ENCODE measurements around the gene ATP2B1.

ATP2B1 gene

DNA sequence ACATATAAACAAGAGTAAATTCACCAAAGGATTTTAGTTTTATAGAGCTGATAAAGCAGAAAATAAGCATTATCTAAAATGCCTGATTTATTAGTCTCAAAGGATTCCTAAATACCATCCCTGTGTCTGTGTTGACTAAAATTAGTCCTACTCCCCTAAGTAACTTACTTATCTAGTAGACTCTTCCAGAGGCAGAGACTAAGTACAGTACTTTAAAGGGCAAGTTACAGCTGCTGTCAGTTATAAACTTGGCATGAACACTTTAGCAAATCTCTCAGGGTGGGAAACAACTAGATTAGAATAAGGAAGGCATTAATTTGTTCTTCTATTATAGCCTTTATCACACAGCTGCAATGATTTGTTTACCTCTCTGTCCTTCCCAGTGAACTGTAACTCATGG is 46.0 kb downstream of the ATP2B1 start:
- no peak for FAIRE-seq
- DNase-seq (ENCODE audit: insufficient read length, low spot score): no peak

DNA sequence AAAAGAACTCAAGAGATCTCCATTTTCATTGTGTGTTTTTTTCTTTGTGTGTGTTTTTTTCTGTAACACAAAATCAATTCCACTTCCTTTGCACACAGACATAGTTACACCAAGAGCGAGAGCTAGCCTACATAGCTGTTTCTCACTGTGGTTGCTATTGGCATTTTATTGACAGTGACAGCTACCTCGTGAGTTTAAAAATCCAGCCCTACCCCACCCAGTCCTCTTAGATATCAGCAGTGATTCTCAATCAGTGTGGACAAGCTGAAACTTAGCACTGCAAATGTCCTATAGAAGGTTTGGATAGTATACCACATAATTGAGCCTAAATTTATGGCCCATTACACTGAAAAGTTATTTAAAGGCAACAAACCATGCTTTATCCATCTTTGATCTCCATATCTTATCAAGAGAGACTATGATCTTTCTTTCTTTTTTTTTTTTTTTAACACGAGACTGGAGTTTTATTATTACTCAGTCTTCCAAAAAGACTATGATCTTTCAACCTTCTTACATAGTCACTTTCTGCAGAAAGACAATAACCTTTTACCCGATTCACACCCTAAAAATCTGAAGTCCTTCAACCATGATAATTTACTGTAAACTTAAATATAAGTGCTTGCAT is 46.8 kb downstream of the ATP2B1 start:
- DNase-seq (ENCODE audit: insufficient read length, low spot score): no peak
- no peak for FAIRE-seq

DNA sequence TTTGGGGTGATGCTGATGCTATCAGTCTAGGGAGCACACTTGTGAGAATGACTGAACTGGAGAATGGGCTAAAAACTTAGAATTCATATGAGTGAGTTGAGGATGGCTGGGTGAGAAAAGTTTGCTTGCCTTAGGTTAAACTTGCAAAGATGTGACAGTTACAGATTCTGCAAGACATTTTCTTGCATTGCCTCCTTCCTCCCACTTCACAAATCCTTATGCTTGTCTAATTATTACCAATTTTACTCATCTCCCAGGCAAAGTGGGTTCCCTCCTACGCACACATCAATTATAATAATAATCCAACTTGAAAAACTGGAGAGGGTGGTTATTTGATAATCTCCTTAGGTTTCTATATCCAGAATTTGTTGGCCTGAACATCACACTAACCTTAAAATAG is 50.9 kb downstream of the ATP2B1 start:
- FAIRE-seq: no peak
- DNase-seq (ENCODE audit: insufficient read length, low spot score): no peak

DNA sequence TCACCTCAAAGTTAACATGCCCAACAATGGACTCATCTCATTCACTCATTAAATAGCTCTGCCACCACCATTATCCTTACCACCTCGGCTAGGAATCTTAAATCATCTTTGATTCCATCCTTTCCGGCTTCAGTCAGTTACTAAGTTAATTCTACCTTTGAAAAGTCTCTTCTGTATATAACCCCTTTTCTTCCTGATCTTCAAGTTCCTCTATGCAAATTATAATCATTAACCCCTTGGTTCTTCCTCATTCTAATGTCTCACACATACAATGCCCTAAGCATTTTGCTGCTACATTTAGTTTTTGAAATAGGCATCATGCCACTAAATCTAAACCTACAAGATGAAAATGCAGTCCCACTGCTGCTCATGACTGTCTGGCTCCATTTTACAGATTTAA is 51.6 kb downstream of the ATP2B1 start:
- FAIRE-seq: no peak

DNA sequence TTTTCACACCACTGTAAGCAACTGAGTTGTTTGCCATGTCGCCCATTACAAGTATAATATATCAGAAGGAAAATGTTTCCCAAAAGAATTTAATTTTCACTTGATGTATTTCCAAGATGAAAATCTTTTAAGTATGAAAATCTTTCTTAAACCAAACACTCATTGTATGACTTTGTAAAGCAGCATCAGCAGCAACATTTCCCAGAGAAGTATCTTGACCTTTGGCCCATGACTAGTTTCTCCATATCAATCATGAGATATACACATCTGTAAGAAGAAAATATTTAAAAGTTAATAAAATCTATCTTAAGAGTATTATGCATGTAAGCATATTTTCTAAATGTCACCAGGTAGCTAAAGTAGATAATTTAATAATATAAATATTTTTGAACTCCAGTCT is 52.8 kb downstream of the ATP2B1 start:
- FAIRE-seq: no peak
- no peak for DNase-seq (ENCODE audit: insufficient read length, low spot score)

More for the DNA sequence above, 51.6 kb downstream of the ATP2B1 start:
- DNase-seq (ENCODE audit: insufficient read length, low spot score): no peak

DNA sequence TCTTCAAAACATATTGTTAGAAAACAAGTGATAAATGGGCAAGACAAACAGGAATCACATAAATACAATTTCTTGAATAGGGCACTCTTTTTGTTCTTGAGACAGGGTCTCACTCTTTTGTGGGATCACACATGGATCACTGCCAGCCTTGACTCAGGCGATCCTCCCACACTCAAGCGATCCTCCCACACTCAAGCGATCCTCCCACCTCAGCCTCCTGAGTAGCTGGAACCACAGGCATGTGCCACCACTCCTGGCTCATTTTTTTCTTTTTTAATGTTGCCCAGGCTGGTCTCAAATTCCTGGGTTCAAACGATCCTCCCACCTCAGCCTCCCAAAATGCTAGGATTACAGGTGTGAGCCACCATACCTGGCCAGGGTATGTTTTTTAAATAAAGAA is 57.4 kb downstream of the ATP2B1 start:
- FAIRE-seq (no peak), DNase-seq (ENCODE audit: insufficient read length, low spot score) (no peak)

DNA sequence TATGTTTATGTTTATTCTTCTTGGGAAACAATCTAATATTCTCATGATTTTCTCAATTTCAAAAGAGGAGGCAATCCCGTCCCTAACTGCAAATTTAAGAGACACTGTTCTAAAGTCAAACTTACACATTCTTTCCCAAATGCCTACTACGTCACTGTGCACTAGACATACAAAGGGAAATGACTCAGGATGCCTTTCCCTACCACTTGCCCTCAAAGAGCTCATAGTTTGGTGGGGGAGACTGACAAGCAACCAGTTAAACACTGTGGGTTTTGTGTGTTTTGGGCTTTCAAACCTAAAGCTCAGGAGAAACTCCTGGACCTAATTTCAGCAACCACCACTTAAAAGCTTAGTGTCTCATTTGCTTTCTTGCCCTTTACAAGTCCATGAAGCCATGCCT is 58.4 kb downstream of the ATP2B1 start:
- DNase-seq (ENCODE audit: insufficient read length, low spot score) (no peak), FAIRE-seq (no peak)

DNA sequence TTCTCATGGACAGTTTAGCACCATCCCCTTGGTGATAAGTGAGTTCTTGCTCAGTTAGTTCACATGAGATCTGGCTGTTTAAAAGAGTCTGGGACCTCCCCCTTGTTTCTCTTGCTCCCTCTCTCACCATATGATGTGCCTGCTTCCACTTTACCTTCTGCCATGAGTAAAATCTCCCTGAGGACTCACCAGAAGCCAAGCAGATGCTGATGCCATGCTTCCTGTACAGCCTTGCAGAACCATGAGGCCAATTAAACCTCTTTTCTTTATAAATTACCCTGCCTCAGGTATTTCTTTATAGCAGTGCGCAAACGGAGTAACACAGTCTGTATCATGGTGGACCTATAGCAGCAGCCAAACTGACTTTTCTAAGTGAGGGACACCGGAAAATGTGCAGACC is 58.8 kb downstream of the ATP2B1 start:
- DNase-seq (ENCODE audit: insufficient read length, low spot score): no peak
- no peak for FAIRE-seq

DNA sequence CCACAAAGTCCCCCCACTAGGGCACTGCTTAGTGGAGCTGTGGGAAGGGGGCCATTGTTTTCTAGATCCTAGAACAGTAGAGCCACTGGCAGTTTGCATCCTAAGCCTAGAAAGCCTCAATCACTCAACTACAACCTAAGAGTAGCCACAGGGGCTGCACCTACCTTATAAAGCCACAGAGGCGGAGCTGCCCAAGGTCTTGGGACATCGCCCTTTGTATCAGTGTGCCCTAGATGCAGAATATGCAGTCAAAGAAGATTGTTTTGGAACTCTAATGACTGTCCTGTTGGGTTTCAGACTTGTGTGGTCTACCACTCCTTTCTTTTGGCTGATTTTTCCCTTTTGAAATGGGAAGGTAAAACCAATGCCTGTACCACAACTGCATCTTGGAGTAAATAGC is 59.5 kb downstream of the ATP2B1 start:
- FAIRE-seq: no peak
- DNase-seq (ENCODE audit: insufficient read length, low spot score): no peak

DNA sequence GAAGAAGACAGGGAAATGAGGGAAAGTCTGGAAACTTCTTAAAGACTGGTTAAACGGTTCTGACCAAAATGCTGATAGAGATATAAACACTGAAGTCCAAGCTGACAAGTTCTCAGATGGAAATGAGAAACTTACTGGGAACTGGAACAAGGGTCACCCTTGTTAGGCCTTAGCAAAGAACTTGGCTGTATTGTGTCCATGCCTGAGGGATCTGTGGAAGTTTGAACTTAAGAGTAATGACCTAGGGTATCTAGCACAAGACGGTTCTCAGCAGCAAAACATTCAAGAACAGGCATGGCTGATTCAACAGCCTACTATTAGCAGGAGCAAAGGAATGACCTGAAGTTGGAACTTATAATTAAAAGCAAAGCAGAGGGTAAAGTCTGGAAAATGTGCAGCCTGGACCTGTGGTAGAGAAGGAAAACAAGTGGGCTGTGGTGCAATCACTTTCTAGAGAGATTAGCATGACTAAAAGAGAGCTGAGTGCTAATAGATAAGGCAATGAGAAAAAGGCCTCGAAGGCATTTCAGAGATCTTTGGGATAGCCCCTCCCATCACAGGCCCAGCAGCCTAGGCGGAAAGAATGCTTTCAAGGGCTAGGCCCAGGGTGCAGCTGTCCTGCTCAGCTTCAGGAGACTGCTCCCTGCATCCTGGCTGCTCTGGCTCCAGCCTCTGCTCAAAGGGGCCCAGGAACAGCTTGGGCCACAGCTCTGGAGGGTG is 60.3 kb downstream of the ATP2B1 start:
- no peak for FAIRE-seq
- DNase-seq (ENCODE audit: insufficient read length, low spot score): no peak

DNA sequence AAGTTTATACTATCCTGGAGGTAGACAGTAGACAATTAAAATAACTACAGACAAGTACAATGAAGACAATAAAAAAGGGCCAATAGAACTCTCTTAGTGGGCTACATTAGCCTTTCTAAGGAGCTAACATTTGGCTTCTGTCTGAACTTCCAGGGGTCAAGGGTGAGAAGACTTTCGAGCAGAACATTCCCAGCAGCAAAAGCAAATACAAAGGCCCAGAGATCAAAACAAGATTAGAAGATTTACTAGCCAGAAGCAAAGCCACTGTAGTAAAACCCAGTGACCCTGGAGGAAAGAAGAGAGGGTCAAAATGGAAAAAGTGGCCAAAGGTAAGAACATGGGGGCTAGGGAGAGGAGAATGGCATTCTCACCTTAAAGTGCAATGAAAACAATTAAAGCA is 63.2 kb downstream of the ATP2B1 start:
- no peak for DNase-seq (ENCODE audit: insufficient read length, low spot score)
- FAIRE-seq: no peak

DNA sequence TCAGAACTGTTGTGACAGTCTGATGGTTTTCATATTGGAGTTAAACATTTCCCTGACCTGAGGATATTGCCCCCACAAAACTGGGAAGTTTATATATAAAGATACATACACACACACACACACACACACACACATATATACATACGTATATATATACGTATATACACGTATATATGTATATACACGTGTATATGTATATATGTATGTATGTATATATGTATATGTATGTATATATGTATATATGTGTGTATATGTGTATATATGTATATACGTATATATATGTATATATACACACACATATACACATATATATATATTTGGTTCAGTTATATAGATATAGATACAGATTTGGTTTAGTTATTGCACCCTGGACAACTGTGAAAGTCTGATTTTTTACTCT is 65.7 kb downstream of the ATP2B1 start:
- no peak for DNase-seq (ENCODE audit: insufficient read length, low spot score)
- FAIRE-seq: no peak

DNA sequence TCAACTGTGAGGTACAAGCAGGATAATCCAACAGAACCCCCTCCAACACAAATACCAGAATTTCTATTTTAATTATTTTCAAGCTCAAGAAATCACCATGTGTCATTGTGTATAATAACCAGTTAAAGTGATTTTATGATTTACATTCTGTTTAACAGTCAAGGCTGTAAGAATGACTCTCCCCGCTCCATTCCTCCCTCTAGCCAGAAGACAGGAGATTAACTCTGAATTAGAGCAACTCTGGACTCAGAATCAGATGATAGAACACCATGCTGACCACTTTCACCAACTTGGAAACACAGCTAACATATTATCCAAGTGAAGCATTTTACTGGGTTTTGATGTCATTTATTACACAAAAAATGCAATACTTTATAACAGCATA is 71.9 kb downstream of the ATP2B1 start:
- FAIRE-seq: no peak
- no peak for DNase-seq (ENCODE audit: insufficient read length, low spot score)

DNA sequence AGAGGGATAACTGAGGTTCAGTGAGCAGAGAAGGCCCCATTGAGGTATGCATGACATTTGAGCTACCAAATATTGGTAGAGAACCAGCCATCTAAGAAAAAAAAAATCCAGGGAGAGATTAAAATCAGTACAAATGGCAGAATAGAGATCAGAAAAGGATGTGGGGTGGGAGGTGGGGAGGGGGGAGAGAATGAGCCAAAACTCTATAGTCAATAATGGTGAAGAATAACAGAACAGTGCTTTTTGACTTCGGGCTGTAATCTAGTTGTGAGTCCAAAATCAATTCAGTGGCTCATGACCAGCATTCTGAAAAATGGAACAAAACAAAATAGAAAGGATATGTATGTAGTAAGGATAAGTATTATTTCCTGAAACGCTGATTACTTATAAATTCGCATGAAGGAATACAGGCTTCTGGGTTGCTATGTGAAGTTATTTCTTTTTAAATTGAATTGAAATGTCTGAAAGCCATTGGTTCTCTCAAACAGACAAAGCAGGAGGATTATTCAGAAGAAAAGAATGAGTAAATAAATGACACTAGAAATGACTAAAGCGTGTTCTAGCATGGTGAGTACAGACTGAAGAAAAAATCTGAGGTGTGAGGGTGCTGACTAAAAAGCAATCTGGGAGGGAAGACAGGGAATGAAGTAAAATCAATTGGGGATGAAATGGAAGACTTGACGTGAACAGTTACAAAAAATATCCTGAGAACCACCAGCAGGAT is 72.4 kb downstream of the ATP2B1 start:
- FAIRE-seq (no peak), DNase-seq (ENCODE audit: insufficient read length, low spot score) (no peak)

DNA sequence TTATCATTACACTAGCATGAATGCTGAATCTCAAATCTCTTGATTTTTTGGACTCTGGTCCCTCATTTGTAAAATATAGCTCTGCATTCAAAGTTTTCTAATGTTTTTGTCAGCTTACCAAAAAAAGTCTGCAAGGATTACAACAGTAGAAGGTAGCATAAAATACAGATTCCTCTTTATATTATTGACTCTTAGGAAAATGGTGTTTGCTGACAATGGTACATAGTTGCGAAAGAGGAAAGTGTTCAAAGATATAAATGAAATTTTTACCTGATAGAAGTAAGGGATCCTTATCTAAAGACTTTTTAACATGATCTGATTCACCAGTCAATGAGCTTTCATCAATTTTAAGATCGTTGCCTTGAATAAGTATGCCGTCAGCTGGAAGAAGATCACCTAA is 74.1 kb downstream of the ATP2B1 start:
- no peak for DNase-seq (ENCODE audit: insufficient read length, low spot score)
- no peak for FAIRE-seq

DNA sequence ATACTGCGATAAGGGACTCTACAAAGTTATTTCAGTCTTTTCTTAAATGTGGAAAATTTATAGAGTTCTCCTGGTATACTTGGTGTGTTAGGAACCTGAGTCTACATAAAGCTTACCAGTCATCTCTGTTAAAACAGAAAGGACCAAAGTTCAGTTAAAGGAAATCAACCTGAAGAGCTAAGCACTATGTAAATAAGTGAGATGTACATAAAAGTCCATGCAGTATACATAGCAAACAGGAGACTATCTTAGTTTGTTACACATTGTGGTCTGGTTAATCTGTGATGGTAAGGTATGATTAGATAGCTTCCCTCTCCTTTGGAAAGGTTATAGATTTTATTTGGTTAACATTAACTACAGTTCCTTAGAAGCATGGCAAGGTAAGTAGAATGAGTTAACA is 75.9 kb downstream of the ATP2B1 start:
- FAIRE-seq: no peak
- no peak for DNase-seq (ENCODE audit: insufficient read length, low spot score)

DNA sequence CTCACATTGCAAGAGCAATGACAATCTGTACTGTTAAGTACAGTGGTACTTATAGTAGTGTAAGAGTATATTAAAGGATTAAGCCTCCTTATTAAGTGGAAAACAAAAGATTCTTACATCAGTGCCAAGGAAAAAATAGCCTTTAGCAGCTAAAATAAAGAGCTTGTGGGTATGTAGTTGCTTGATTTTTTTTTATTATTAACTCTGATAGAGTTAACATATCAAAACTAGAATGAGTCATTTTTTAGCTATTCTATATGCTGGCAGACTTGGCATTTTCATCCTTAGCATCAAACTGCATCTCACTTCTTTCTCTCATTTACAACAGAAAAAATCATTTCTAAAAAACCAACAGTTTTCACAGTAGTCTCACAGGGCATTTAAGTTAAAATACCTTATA is 86.5 kb downstream of the ATP2B1 start:
- FAIRE-seq: no peak
- DNase-seq (ENCODE audit: insufficient read length, low spot score): no peak

DNA sequence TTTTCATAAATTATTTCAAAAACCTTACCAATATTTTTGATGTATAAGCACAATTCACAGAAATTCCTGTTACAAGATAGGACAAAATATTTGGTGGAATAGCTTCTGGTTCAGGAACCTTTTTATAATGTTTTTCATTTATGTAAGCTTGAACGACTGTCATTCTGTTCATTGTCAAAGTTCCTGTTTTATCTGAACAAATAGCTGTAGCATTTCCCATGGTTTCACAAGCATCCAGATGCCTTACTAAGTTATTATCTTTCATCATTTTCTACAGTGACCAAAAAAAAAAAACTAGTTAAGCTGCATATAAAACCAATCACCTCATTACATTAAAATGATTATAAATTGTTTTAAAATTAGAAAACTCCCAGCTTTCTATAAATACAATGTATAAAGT is 87.1 kb downstream of the ATP2B1 start:
- no peak for DNase-seq (ENCODE audit: insufficient read length, low spot score)
- FAIRE-seq: no peak

DNA sequence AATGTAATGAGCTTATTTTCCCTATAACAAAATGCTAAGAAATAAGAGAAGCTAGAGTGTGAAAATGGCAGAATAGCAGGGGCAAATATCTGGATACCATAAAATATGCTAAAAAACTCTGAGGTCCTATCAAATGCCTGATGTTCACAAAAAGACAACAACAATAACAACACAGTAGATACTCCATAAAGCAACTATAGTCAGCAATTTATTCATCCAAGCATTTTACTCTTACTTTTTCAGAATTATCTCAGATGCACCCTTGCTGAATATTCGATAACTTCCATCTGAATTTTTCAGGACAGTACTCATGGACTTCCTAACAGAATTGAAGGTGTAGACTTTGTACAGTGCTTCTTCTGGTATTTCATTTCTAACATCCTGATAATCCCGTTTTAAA is 88.9 kb downstream of the ATP2B1 start:
- FAIRE-seq (no peak), DNase-seq (ENCODE audit: insufficient read length, low spot score) (no peak)

DNA sequence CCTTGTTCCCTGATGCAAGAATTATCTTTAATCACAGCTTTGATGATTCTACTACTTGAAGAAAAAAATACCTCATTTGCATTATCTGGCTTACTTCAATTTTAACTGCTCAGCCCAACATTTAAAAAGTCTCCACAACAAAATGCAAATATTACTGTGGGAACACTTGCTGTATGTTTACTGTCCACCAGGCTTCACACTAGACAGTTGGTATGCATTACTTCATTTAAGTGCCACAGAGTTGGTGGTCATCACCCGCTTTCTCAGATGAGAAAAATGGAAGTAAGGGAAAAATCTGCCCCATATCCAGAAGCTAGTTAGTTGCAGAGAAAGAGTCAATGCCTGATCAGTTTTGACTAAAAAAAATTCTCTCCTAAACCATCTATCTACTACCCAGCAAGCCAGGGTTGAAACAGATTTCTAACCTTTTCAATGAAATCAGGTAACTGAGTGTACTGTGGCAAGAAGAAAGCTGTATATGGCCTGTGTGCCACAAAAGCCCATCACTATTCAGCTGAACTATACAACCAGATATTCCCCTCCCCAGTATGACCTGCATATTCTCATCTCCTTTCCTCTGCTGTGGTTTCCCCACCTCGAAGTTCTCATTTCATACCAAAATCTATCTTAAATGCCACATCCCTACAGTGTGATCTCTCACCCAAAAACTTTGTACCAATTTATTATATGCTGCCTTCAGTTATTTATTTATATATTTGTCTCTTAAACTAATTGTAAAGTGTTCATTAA is 90.3 kb downstream of the ATP2B1 start:
- DNase-seq (ENCODE audit: insufficient read length, low spot score) (no peak), FAIRE-seq (no peak)

DNA sequence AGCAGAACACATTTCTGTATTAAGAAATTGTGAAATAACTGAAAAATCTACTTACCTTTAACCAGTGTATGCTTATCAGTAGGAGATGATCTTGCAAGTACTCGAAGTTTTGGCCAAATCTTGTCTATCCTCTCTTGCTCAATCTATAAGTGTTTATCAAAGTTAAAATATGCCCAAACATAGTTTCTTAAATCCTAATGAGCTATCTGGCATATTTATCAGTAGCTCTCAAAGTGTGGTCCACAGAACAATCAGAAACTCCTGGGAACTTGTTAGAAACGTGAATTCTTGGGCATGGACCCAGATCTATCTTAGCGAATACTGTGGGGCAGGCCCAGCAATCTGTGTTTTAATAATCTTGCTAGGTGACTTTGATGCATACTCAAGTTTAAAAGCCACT is 98.3 kb downstream of the ATP2B1 start:
- no peak for DNase-seq (ENCODE audit: insufficient read length, low spot score)
- no peak for FAIRE-seq
